Liver (tissue), 9 donors: ENCODE results near the gene ACER2. TPM values are rescaled to one million over a fixed set of nuclear protein-coding genes. Genes with fewer than 3 reads are reported as not detected.

Experiments used
- DNase-seq: peaks from one replicate; pipeline ENCODE4 v3.0.0-alpha.2; 2017; ENCODE audit warnings: low spot score
- H3K27ac ChIP-seq, 2 donors: one replicate each; pipeline ENCODE4 v1.7.0; 2013; ENCODE audit warnings: inconsistent platforms in 2 of 2, low read length in 2 of 2, control low read depth in 1 of 2, low read depth in 1 of 2, mild to moderate bottlenecking in 1 of 2
- H3K27me3 ChIP-seq, 4 donors: one replicate each; pipeline versions ENCODE4 v1.6.1 to v1.7.0; 2013; ENCODE audit warnings: low read length in 3 of 4, inconsistent platforms in 1 of 4, mild to moderate bottlenecking in 1 of 4, moderate library complexity in 1 of 4; ENCODE audit not compliant: control insufficient read depth in 4 of 4, insufficient read depth in 4 of 4
- H3K36me3 ChIP-seq, 4 donors: one replicate each; pipeline versions ENCODE4 v1.6.1 to v1.7.0; 2013; ENCODE audit warnings: low read length in 3 of 4, mild to moderate bottlenecking in 3 of 4, low read depth in 1 of 4, moderate library complexity in 1 of 4; ENCODE audit not compliant: control insufficient read depth in 4 of 4, insufficient read depth in 3 of 4
- H3K4me1 ChIP-seq, 4 donors: one replicate each; pipeline versions ENCODE4 v1.6.1 to v1.7.0; 2013; ENCODE audit warnings: low read length in 3 of 4, mild to moderate bottlenecking in 3 of 4, moderate library complexity in 1 of 4; ENCODE audit not compliant: control insufficient read depth in 4 of 4, insufficient read depth in 4 of 4
- H3K4me3 ChIP-seq, 3 donors: one replicate each; pipeline versions ENCODE4 v1.6.1 to v1.7.0; 2013; ENCODE audit warnings: low read length in 3 of 3, control low read depth in 1 of 3, low read depth in 1 of 3, mild to moderate bottlenecking in 1 of 3
- H3K9ac ChIP-seq, 2 donors: one replicate each; pipeline ENCODE4 v1.7.0; 2013; ENCODE audit warnings: low read length in 2 of 2, mild to moderate bottlenecking in 2 of 2, moderate library complexity in 2 of 2, control low read depth in 1 of 2, low read depth in 1 of 2
- H3K9me3 ChIP-seq, 4 donors: one replicate each; pipeline versions ENCODE4 v1.6.1 to v1.7.0; 2013; ENCODE audit warnings: low read length in 3 of 4; ENCODE audit not compliant: control insufficient read depth in 4 of 4
- EGR1 ChIP-seq, 2 donors: IDR thresholded peaks; 2 replicates each; pipeline ENCODE4 v1.6.1; 2016 to 2018; ENCODE audit warnings: antibody characterized with exemption in 2 of 2, low read depth in 2 of 2
- FOXA1 ChIP-seq: IDR thresholded peaks from 2 replicates; pipeline ENCODE4 v1.6.1; 2016; ENCODE audit warnings: antibody characterized with exemption
- FOXA2 ChIP-seq: IDR thresholded peaks from 2 replicates; pipeline ENCODE4 v1.6.1; 2016; ENCODE audit warnings: antibody characterized with exemption
- GABPA ChIP-seq, 2 donors: IDR thresholded peaks in 1 of 2; conservative IDR thresholded peaks in 1 of 2; 2 replicates each; pipeline ENCODE4 v1.6.1; 2016; ENCODE audit warnings: antibody characterized with exemption in 2 of 2, mild to moderate bottlenecking in 1 of 2, moderate library complexity in 1 of 2
- HNF4A ChIP-seq, 2 donors: conservative IDR thresholded peaks; 2 replicates each; pipeline ENCODE4 v1.6.1; 2016; ENCODE audit warnings: antibody characterized with exemption in 2 of 2, mild to moderate bottlenecking in 2 of 2
- HNF4G ChIP-seq: IDR thresholded peaks from 2 replicates; pipeline ENCODE4 v1.6.1; 2016; ENCODE audit warnings: antibody characterized with exemption
- JUND ChIP-seq, 2 donors: IDR thresholded peaks; 2 replicates each; pipeline ENCODE4 v1.6.1; 2016; ENCODE audit warnings: antibody characterized with exemption in 2 of 2
- NR2F2 ChIP-seq: IDR thresholded peaks from 2 replicates; pipeline ENCODE4 v1.6.1; 2016; ENCODE audit warnings: antibody characterized with exemption
- RAD21 ChIP-seq, 2 donors: IDR thresholded peaks; 2 replicates each; pipeline ENCODE4 v1.6.1; 2016; ENCODE audit warnings: antibody characterized with exemption in 2 of 2, mild to moderate bottlenecking in 2 of 2
- RXRA ChIP-seq, 2 donors: IDR thresholded peaks; 2 replicates each; pipeline ENCODE4 v1.6.1; 2017 to 2018; ENCODE audit warnings: antibody characterized with exemption in 2 of 2, mild to moderate bottlenecking in 1 of 2
- SP1 ChIP-seq: IDR thresholded peaks from 2 replicates; pipeline ENCODE4 v1.6.1; 2018; ENCODE audit warnings: antibody characterized with exemption, mild to moderate bottlenecking
- TAF1 ChIP-seq: conservative IDR thresholded peaks from 2 replicates; pipeline ENCODE4 v1.6.1; 2016; ENCODE audit warnings: antibody characterized with exemption, mild to moderate bottlenecking
- YY1 ChIP-seq: IDR thresholded peaks from 2 replicates; pipeline ENCODE4 v1.6.1; 2016; ENCODE audit warnings: antibody characterized with exemption, mild to moderate bottlenecking
- polyA plus RNA-seq, 2 donors: library from polyadenylated mRNA; stranded (reverse) in 1 of 2; unstranded in 1 of 2; fragments of 200-250 nt in 1 of 2; fragments of >200 nt in 1 of 2; fragmentation: Nextera tagmentation in 1 of 2; extraction: Ambion mirVana in 1 of 2; gene quantifications; one replicate each; pipeline versions ENCODE4 v1.2.1 to v1.2.3, GENCODE V29; 2013 to 2015
- total RNA-seq, 2 donors: library from RNA; depleted of rRNA; stranded (reverse); fragments of >200 nt; gene quantifications; one replicate each; pipeline ENCODE4 v1.2.3, GENCODE V29; 2014
- TF ChIP-seq, protein P1 (sequence below): fragments of 150-350 bp; IDR thresholded peaks from 2 replicates; pipeline ENCODE4 v1.5.1; 2017; ENCODE audit warnings: improper control_type of control experiment, low read depth, low read length; ENCODE audit not compliant: missing input control
- TF ChIP-seq, protein P2 (sequence below): IDR thresholded peaks from 2 replicates; pipeline ENCODE4 v1.6.1; 2016; ENCODE audit warnings: antibody characterized with exemption, mild to moderate bottlenecking
- TF ChIP-seq, protein P3 (sequence below): IDR thresholded peaks from 2 replicates; pipeline ENCODE4 v1.6.1; 2016; ENCODE audit warnings: antibody characterized with exemption
- TF ChIP-seq, protein P4 (sequence below): IDR thresholded peaks from 2 replicates; pipeline ENCODE4 v1.6.1; 2016; ENCODE audit warnings: antibody characterized with exemption
- TF ChIP-seq, protein P5 (sequence below): IDR thresholded peaks from 2 replicates; pipeline ENCODE4 v1.6.1; 2016; ENCODE audit warnings: antibody characterized with exemption
- donor health status: healthy.
- donor health status: healthy.
- donor health status: healthy.
- donor health status: healthy.
- donor health status: healthy.

ACER2 gene
- total and polyA plus RNA-seq, 4 donors = 0.47 to 4.0 (median 1.9) TPM

DNA sequence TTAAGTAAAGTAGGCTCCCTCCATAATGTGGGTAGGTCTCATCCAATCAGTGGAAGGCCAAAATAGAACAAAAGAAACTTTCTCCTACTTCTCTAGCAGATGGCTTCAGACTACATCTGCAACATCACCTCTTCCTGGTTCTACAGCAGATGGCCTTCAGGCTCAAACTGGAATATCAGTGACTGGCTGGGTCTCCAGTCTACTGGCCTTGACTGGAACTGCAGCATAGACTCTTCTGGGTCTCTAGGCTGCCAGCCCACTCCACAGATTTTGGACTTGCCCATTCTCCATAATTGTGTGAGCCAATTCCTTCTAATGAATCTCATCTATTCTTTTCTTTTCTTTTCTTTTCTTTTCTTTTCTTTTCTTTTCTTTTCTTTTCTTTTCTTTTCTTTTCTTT lies 64.8 kb downstream of the ACER2 start:
- TF ChIP-seq GABPA (IDR thresholded peaks at IDR 0.05 in 1 of 2, conservative IDR thresholded peaks at IDR 0.05 in 1 of 2) = no peak
- TF ChIP-seq, protein P1, sequence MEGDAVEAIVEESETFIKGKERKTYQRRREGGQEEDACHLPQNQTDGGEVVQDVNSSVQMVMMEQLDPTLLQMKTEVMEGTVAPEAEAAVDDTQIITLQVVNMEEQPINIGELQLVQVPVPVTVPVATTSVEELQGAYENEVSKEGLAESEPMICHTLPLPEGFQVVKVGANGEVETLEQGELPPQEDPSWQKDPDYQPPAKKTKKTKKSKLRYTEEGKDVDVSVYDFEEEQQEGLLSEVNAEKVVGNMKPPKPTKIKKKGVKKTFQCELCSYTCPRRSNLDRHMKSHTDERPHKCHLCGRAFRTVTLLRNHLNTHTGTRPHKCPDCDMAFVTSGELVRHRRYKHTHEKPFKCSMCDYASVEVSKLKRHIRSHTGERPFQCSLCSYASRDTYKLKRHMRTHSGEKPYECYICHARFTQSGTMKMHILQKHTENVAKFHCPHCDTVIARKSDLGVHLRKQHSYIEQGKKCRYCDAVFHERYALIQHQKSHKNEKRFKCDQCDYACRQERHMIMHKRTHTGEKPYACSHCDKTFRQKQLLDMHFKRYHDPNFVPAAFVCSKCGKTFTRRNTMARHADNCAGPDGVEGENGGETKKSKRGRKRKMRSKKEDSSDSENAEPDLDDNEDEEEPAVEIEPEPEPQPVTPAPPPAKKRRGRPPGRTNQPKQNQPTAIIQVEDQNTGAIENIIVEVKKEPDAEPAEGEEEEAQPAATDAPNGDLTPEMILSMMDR = no peak
- no peak for TF ChIP-seq RXRA (IDR thresholded peaks at IDR 0.05)
- no peak for TF ChIP-seq HNF4A (conservative IDR thresholded peaks at IDR 0.05)
- TF ChIP-seq JUND (IDR thresholded peaks at IDR 0.05) = no peak
- TF ChIP-seq, protein P2, sequence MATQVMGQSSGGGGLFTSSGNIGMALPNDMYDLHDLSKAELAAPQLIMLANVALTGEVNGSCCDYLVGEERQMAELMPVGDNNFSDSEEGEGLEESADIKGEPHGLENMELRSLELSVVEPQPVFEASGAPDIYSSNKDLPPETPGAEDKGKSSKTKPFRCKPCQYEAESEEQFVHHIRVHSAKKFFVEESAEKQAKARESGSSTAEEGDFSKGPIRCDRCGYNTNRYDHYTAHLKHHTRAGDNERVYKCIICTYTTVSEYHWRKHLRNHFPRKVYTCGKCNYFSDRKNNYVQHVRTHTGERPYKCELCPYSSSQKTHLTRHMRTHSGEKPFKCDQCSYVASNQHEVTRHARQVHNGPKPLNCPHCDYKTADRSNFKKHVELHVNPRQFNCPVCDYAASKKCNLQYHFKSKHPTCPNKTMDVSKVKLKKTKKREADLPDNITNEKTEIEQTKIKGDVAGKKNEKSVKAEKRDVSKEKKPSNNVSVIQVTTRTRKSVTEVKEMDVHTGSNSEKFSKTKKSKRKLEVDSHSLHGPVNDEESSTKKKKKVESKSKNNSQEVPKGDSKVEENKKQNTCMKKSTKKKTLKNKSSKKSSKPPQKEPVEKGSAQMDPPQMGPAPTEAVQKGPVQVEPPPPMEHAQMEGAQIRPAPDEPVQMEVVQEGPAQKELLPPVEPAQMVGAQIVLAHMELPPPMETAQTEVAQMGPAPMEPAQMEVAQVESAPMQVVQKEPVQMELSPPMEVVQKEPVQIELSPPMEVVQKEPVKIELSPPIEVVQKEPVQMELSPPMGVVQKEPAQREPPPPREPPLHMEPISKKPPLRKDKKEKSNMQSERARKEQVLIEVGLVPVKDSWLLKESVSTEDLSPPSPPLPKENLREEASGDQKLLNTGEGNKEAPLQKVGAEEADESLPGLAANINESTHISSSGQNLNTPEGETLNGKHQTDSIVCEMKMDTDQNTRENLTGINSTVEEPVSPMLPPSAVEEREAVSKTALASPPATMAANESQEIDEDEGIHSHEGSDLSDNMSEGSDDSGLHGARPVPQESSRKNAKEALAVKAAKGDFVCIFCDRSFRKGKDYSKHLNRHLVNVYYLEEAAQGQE = no peak
- TF ChIP-seq, protein P3, sequence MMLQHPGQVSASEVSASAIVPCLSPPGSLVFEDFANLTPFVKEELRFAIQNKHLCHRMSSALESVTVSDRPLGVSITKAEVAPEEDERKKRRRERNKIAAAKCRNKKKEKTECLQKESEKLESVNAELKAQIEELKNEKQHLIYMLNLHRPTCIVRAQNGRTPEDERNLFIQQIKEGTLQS = no peak
- no peaks in the 10 kb centered on the region for H3K36me3 ChIP-seq

DNA sequence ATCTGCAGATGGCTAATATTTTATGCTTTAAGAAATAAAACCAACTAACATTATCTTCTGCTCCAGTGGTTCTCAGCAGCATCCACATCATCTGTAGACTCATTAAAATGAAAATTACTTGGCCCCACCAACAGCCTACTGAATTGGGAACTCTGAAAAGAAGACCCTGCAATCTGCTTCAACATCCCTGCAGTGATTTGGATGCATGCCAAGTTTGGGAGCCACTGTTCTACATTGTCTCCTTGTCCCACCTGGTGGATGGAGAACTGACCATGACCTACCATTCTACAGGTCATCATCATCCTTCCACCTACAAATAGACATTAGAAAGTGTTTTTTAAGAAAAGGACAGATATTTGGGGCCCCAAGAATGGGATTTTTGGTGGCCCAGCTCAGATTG lies 71.1 kb downstream of the ACER2 start:
- no peak for TF ChIP-seq HNF4A (conservative IDR thresholded peaks at IDR 0.05)
- TF ChIP-seq, protein P1 = no peak
- TF ChIP-seq, protein P4, sequence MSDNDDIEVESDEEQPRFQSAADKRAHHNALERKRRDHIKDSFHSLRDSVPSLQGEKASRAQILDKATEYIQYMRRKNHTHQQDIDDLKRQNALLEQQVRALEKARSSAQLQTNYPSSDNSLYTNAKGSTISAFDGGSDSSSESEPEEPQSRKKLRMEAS = no peak
- TF ChIP-seq EGR1 (IDR thresholded peaks at IDR 0.05; ENCODE audit: low read depth in 2 of 2) = no peak
- no peak for TF ChIP-seq FOXA1
- TF ChIP-seq GABPA (IDR thresholded peaks at IDR 0.05 in 1 of 2, conservative IDR thresholded peaks at IDR 0.05 in 1 of 2) = no peak
- no peak for TF ChIP-seq NR2F2
- no peak for TF ChIP-seq RAD21 (IDR thresholded peaks at IDR 0.05)
- TF ChIP-seq TAF1 = no peak
- TF ChIP-seq JUND (IDR thresholded peaks at IDR 0.05) = no peak
- TF ChIP-seq, protein P2 = no peak
- no peak for TF ChIP-seq HNF4G
- TF ChIP-seq, protein P5, sequence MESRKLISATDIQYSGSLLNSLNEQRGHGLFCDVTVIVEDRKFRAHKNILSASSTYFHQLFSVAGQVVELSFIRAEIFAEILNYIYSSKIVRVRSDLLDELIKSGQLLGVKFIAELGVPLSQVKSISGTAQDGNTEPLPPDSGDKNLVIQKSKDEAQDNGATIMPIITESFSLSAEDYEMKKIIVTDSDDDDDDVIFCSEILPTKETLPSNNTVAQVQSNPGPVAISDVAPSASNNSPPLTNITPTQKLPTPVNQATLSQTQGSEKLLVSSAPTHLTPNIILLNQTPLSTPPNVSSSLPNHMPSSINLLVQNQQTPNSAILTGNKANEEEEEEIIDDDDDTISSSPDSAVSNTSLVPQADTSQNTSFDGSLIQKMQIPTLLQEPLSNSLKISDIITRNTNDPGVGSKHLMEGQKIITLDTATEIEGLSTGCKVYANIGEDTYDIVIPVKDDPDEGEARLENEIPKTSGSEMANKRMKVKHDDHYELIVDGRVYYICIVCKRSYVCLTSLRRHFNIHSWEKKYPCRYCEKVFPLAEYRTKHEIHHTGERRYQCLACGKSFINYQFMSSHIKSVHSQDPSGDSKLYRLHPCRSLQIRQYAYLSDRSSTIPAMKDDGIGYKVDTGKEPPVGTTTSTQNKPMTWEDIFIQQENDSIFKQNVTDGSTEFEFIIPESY = no peak
- TF ChIP-seq, protein P3 = no peak
- no peak for TF ChIP-seq FOXA2
- TF ChIP-seq RXRA (IDR thresholded peaks at IDR 0.05) = no peak
- TF ChIP-seq SP1 = no peak
- TF ChIP-seq YY1 = no peak
- Histone ChIP-seq H3K36me3 (no peaks in the 10 kb centered on the region), H3K27me3 (no peaks in the 10 kb centered on the region), H3K9me3 (no peaks in the 10 kb centered on the region), H3K27ac (no peak overlapping the region), H3K4me3 (no peak overlapping the region), H3K4me1 (no peaks in the 10 kb centered on the region), H3K9ac (no peak overlapping the region)
- no peak for DNase-seq

More for the DNA sequence above, 64.8 kb downstream of the ACER2 start:
- H3K4me3 ChIP-seq = no peak overlapping the region
- no peak overlapping the region for H3K27ac ChIP-seq
- H3K9ac ChIP-seq = no peak overlapping the region
- no peaks in the 10 kb centered on the region for H3K9me3 ChIP-seq
- H3K4me1 ChIP-seq = peaks cover 0 to 5% (median 0%) of the 10 kb centered on the region in 4 donors
- H3K27me3 ChIP-seq = no peaks in the 10 kb centered on the region
- DNase-seq = no peak
